ENCODE results near the gene PERP.

PERP gene

DNA sequence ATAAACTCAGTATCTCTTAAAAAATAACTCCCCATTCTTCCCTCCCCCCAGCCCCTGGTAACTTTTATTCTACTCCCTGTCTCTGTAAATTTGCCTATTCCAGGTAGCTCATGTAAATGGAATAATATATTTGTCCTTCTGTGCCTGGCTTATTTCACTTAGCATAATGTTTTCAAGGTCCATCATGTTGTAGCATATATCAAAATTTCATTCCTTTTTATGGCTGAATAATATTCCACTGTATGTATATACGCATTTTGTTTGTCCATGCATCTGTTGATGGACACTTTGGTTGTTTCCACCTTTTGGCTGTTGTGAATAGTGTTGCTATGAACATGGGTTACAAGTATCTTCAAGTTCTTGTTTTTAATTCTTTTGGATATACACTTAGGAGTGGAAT, 13.0 kb downstream of the PERP start:
- no peak overlapping the region for H3K4me3 ChIP-seq (ENCODE audit: low read depth, low read length)
- TF ChIP-seq, protein P1, sequence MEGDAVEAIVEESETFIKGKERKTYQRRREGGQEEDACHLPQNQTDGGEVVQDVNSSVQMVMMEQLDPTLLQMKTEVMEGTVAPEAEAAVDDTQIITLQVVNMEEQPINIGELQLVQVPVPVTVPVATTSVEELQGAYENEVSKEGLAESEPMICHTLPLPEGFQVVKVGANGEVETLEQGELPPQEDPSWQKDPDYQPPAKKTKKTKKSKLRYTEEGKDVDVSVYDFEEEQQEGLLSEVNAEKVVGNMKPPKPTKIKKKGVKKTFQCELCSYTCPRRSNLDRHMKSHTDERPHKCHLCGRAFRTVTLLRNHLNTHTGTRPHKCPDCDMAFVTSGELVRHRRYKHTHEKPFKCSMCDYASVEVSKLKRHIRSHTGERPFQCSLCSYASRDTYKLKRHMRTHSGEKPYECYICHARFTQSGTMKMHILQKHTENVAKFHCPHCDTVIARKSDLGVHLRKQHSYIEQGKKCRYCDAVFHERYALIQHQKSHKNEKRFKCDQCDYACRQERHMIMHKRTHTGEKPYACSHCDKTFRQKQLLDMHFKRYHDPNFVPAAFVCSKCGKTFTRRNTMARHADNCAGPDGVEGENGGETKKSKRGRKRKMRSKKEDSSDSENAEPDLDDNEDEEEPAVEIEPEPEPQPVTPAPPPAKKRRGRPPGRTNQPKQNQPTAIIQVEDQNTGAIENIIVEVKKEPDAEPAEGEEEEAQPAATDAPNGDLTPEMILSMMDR (IDR thresholded peaks at IDR 0.05; ENCODE audit: control insufficient read depth, extremely low read depth, insufficient read depth), result no peak
- no peak for DNase-seq (ENCODE audit: low read depth)

DNA sequence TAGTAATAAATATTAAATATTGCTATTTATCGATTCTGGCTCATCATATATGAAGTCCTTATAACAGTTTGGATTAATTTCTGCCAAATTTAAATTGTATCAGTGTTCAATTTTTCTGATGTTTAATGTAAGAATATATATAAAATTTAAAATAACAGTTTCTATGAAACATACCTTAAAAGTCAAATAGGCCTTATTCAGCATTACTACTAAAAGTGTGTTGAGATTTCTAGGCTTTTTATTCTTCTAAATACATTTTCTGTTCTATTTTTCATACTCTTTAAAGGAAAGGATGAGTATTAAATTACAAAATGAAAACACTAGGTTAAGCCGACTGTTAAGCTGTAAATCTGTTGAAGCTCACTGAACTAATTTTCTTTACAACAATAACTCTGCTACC, 13.6 kb downstream of the PERP start:
- DNase-seq (ENCODE audit: low read depth), result no peak
- TF ChIP-seq, protein P1 (IDR thresholded peaks at IDR 0.05; ENCODE audit: control insufficient read depth, extremely low read depth, insufficient read depth), result no peak
- H3K4me3 ChIP-seq (ENCODE audit: low read depth, low read length), result no peak overlapping the region

DNA sequence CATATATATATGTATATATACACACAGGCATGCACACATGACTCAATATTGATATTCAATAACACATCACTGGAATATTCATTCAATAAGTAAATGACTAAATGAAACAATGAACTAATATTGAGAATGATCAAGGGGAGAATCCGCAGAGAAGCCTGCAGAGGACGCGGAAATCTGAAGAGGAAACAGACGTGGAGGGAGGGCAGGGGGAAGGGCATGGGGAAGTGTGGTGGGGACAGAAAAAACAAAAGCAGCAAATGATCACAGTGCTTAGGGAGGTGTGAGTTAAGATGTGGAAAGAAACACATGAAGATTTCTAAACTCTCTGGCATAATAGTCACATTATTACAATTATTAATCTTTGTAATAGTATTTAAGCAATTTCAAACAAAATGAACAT, 14.5 kb downstream of the PERP start:
- DNase-seq (ENCODE audit: low read depth), result no peak
- TF ChIP-seq, protein P1 (IDR thresholded peaks at IDR 0.05; ENCODE audit: control insufficient read depth, extremely low read depth, insufficient read depth), result no peak
- H3K4me3 ChIP-seq (ENCODE audit: low read depth, low read length), result no peak overlapping the region

DNA sequence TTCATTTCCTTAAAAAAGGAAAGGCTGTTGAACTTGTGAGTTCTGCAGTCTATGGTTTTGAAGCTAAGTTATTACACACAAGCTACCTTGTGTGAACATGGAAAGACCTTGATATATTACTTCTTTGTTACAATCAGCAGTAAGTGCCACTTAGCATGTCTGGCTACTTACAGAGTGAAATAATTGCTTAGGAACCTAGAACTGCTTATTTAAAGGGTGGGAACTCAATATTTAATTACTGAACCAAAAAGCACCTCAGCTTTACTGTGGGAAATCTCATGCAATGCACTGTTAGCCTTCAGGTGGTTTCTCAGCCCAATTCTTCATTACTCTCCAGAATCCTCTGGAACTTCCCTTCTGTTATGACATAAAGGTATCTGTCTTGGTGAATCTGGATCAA, 17.9 kb downstream of the PERP start:
- TF ChIP-seq, protein P1 (IDR thresholded peaks at IDR 0.05; ENCODE audit: control insufficient read depth, extremely low read depth, insufficient read depth), result no peak
- no peak overlapping the region for H3K4me3 ChIP-seq (ENCODE audit: low read depth, low read length)
- DNase-seq (ENCODE audit: low read depth), result no peak

DNA sequence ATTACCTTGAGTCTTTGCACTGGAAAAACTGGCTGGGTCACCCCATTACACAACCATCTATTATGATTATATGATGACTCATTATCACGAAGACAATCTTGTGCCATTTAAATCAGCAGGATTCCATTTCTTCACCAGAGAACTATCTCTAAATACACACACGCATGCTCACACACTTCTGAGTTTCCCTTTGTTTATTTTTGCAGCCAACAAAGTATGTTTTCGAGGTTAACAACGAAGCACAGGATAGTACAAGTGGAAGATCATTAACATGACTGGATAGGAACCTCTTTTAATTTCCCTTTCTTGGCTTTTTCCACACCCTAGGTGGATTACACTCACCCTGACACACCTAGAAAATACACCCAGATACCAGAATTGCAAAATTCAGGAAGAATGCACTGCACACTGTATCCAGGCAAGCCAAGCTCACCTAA, 18.9 kb downstream of the PERP start:
- TF ChIP-seq, protein P1 (IDR thresholded peaks at IDR 0.05; ENCODE audit: control insufficient read depth, extremely low read depth, insufficient read depth), result no peak
- H3K4me3 ChIP-seq (ENCODE audit: low read depth, low read length), result 0 out of 2 replicates have a peak overlapping the region, but pooled peaks have one; percentile 5
- DNase-seq (ENCODE audit: low read depth), result peak; percentile 84

DNA sequence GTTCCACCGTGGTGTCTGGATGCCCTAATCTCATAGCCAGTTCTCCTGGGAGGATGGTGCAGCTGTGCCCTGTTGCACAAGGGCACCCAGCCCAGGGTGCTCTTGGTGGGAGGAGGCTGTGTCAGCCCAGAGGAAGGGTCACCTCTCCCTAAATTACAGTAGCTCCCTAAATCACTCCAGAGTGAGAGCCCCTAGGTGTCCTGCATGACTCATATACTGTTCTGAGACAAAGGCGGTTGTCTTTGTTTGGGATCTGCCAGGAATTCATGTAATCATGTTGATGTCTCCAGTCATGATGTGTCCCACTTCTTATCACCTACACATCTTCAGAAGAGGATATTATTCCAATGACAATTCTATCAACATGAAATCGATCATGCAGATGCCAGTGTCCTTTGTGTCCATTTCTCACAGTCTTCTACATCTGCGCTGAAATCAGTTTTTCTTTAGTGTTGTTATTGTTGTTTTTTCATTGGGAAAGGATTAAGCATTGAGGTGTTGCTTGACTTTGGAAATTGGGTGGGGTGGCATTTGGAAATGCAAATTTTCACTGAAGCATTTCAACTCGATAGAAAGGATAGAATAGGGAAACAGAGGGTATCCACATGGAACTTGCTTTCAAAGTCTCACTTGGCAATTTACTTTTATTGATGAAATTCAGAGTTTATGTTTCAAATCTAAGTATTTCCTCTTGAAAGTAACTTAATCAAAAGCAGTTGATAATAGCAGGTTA, 19.5 kb downstream of the PERP start:
- H3K4me3 ChIP-seq (ENCODE audit: low read depth, low read length), result no peak overlapping the region
- DNase-seq (ENCODE audit: low read depth), result no peak
- TF ChIP-seq, protein P1 (IDR thresholded peaks at IDR 0.05; ENCODE audit: control insufficient read depth, extremely low read depth, insufficient read depth), result no peak

Data from LNCaP clone FGC (cell line).